GM23338 (cell line): ENCODE data around the gene MICAL1. TPM values are rescaled to one million over a fixed set of nuclear protein-coding genes. Genes with fewer than 3 reads are reported as not detected.

Source experiments
- ATAC-seq: fragments of 200-7000 bp; cut with Tn5 transposase; 3 replicates; pipeline ENCODE4 v1.9.1; 2020
- DNase-seq: peaks from one replicate; pipeline ENCODE4 v3.0.0-alpha.2; 2015; ENCODE audit warnings: low spot score
- H2AFZ ChIP-seq: fragments of 200-600 bp; sonication (generic); 2 replicates; pipeline ENCODE4 v1.8.0; 2016; ENCODE audit warnings: antibody characterized with exemption, mild to moderate bottlenecking, moderate library complexity
- H3F3A ChIP-seq: fragments of 200-600 bp; sonication (generic); replicated peaks from 2 replicates; pipeline ENCODE4 v1.8.0; 2017; ENCODE audit warnings: antibody characterized with exemption, mixed run types, low read depth
- H3K27ac ChIP-seq: fragments of 200-600 bp; sonication (generic); 2 replicates; pipeline ENCODE4 v1.6.1; 2016; ENCODE audit warnings: low read depth
- H3K27me3 ChIP-seq: fragments of 200-600 bp; sonication (generic); 2 replicates; pipeline ENCODE4 v1.8.0; 2016; ENCODE audit warnings: mild to moderate bottlenecking, mixed run types, moderate library complexity; ENCODE audit not compliant: insufficient read depth
- H3K36me3 ChIP-seq: fragments of 200-600 bp; sonication (generic); 2 replicates; pipeline ENCODE4 v1.8.0; 2016; ENCODE audit warnings: mild to moderate bottlenecking; ENCODE audit not compliant: insufficient read depth
- H3K4me1 ChIP-seq: fragments of 200-600 bp; sonication (generic); 2 replicates; pipeline ENCODE4 v1.8.0; 2016; ENCODE audit warnings: mild to moderate bottlenecking, moderate library complexity; ENCODE audit not compliant: insufficient read depth
- H3K4me2 ChIP-seq: fragments of 200-600 bp; sonication (generic); 2 replicates; pipeline ENCODE4 v1.7.1; 2017; ENCODE audit warnings: mixed run types
- H3K4me3 ChIP-seq: fragments of 200-600 bp; sonication (generic); 2 replicates; pipeline ENCODE4 v1.6.1; 2016; ENCODE audit warnings: mixed run types
- H3K79me2 ChIP-seq: fragments of 200-600 bp; sonication (generic); replicated peaks from 2 replicates; pipeline ENCODE4 v1.8.0; 2017; ENCODE audit warnings: mild to moderate bottlenecking; ENCODE audit not compliant: insufficient read depth
- H3K9me2 ChIP-seq: fragments of 200-600 bp; sonication (generic); 2 replicates; pipeline ENCODE4 v1.8.0; 2017; ENCODE audit not compliant: insufficient read depth
- H4K20me1 ChIP-seq: fragments of 200-600 bp; sonication (generic); replicated peaks from 2 replicates; pipeline ENCODE4 v1.8.0; 2017; ENCODE audit warnings: mild to moderate bottlenecking; ENCODE audit not compliant: insufficient read depth
- H3K27ac Mint-ChIP-seq: 2 replicates; pipeline ENCODE4 v1.8.0; 2020; ENCODE audit warnings: inconsistent platforms, mild to moderate bottlenecking, moderate library complexity, mixed read lengths
- H3K27me3 Mint-ChIP-seq: 3 replicates; pipeline ENCODE4 v1.8.0; 2022; ENCODE audit warnings: low read depth, mild to moderate bottlenecking, moderate library complexity, mixed read lengths, inconsistent platforms; ENCODE audit not compliant: insufficient read depth, poor library complexity
- H3K36me3 Mint-ChIP-seq: 3 replicates; pipeline ENCODE4 v1.8.0; 2021; ENCODE audit warnings: low read depth, mild to moderate bottlenecking, inconsistent platforms, moderate library complexity, mixed read lengths
- H3K4me1 Mint-ChIP-seq: 3 replicates; pipeline ENCODE4 v1.8.0; 2020; ENCODE audit warnings: mild to moderate bottlenecking, inconsistent platforms, mixed read lengths
- H3K4me3 Mint-ChIP-seq: 3 replicates; pipeline ENCODE4 v1.8.0; 2021; ENCODE audit warnings: moderate library complexity, mild to moderate bottlenecking, inconsistent platforms, mixed read lengths
- H3K9me3 Mint-ChIP-seq: 3 replicates; pipeline ENCODE4 v1.8.0; 2020; ENCODE audit warnings: moderate library complexity, mild to moderate bottlenecking, inconsistent platforms, mixed read lengths
- CREB1 ChIP-seq: fragments of 250-450 bp; sonication (Bioruptor Pico); IDR thresholded peaks from 2 replicates; pipeline ENCODE4 v1.5.0; 2020; ENCODE audit warnings: low read depth, mild to moderate bottlenecking, moderate library complexity
- EZH2 ChIP-seq: fragments of 200-600 bp; sonication (generic); IDR thresholded peaks from one replicate; pipeline ENCODE4 v1.8.0; 2017; ENCODE audit warnings: antibody characterized with exemption, mild to moderate bottlenecking, low read depth; ENCODE audit not compliant: unreplicated experiment
- JUNB ChIP-seq: IDR thresholded peaks from one replicate; pipeline ENCODE4 v1.6.1; 2016; ENCODE audit warnings: antibody characterized with exemption; ENCODE audit not compliant: unreplicated experiment
- NANOG ChIP-seq: IDR thresholded peaks from 2 replicates; pipeline ENCODE4 v1.6.1; 2016; ENCODE audit warnings: antibody characterized with exemption, borderline replicate concordance
- POLR2AphosphoS5 ChIP-seq: IDR thresholded peaks from 2 replicates; pipeline ENCODE4 v1.6.1; 2016; ENCODE audit warnings: antibody characterized with exemption, low read depth
- REST ChIP-seq: IDR thresholded peaks from one replicate; pipeline ENCODE4 v1.6.1; 2018; ENCODE audit warnings: antibody characterized with exemption; ENCODE audit not compliant: unreplicated experiment
- STAT1 ChIP-seq: IDR thresholded peaks from one replicate; pipeline ENCODE4 v1.6.1; 2016; ENCODE audit warnings: antibody characterized with exemption; ENCODE audit not compliant: unreplicated experiment
- ZNF114 ChIP-seq: fragments of 250-450 bp; sonication (Bioruptor Pico); IDR thresholded peaks from 2 replicates; pipeline ENCODE4 v1.5.0; 2020; ENCODE audit warnings: mild to moderate bottlenecking, moderate library complexity
- ZNF462 ChIP-seq: fragments of 250-450 bp; sonication (Bioruptor Pico); IDR thresholded peaks from 2 replicates; pipeline ENCODE4 v1.5.0; 2020; ENCODE audit warnings: mild to moderate bottlenecking, moderate library complexity
- polyA plus RNA-seq: library from polyadenylated mRNA; unstranded; fragments of >200 nt; fragmentation: Nextera tagmentation; extraction: Ambion mirVana; gene quantifications from 2 replicates; pipeline ENCODE4 v1.2.1, GENCODE V29; 2016
- total RNA-seq: library from RNA; depleted of rRNA; stranded (reverse); fragments of >200 nt; shearing (Covaris generic); gene quantifications from 2 replicates; pipeline ENCODE4 v1.2.3, GENCODE V29; 2014
- TF ChIP-seq, protein P1 (sequence below): IDR thresholded peaks from 2 replicates; pipeline ENCODE4 v1.6.1; 2016; ENCODE audit warnings: antibody characterized with exemption

Gene MICAL1
- total and polyA plus RNA-seq, 2 experiments from 2014 or later, result 27.8 to 77.8 TPM

GRCh38 chr6:109482905-109483734 lies 27.5 kb upstream of the MICAL1 start, which contains the start of gene ZBTB24:
ZBTB24 (minus strand) TSS chr6:109483219; CDS start chr6:109482026, 1,193 bp downstream.
- peaks cover 30% of the 10 kb centered on the region for H4K20me1 ChIP-seq
- H3K4me3 ChIP-seq, result peak within 1 kb of the TSS; percentile 75
- H3K27me3 Mint-ChIP-seq, result peaks cover 2% of the 10 kb centered on the region
- H3K27me3 ChIP-seq, result no peaks in the 10 kb centered on the region
- H2AFZ ChIP-seq, result peak within 1 kb of the TSS; percentile 86
- TF ChIP-seq STAT1 (no peak), POLR2AphosphoS5 (peak; percentile 65)
- TF ChIP-seq, protein P1, sequence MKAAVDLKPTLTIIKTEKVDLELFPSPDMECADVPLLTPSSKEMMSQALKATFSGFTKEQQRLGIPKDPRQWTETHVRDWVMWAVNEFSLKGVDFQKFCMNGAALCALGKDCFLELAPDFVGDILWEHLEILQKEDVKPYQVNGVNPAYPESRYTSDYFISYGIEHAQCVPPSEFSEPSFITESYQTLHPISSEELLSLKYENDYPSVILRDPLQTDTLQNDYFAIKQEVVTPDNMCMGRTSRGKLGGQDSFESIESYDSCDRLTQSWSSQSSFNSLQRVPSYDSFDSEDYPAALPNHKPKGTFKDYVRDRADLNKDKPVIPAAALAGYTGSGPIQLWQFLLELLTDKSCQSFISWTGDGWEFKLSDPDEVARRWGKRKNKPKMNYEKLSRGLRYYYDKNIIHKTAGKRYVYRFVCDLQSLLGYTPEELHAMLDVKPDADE, result peak; percentile 24; the same call in 1 of the 2 replicates
- H3K9me2 ChIP-seq, result no peaks in the 10 kb centered on the region
- no peaks in the 10 kb centered on the region for H3K9me3 Mint-ChIP-seq
- DNase-seq (peak; percentile 94), ATAC-seq (peak; percentile 88)
- peak within 1 kb of the TSS; percentile 95 for H3K27ac Mint-ChIP-seq
- H3K4me1 ChIP-seq, result peaks cover 43% of the 10 kb centered on the region
- peaks cover 39% of the 10 kb centered on the region for H3K36me3 Mint-ChIP-seq
- no peaks in the 10 kb centered on the region for H3F3A ChIP-seq
- H3K36me3 ChIP-seq, result peaks cover 23% of the 10 kb centered on the region; the same call in 1 of the 2 replicates
- H3K79me2 ChIP-seq, result peaks cover 47% of the 10 kb centered on the region
- peak within 1 kb of the TSS; percentile 85 for H3K4me2 ChIP-seq
- peaks cover 49% of the 10 kb centered on the region for H3K4me1 Mint-ChIP-seq
- H3K27ac ChIP-seq, result peak within 1 kb of the TSS; percentile 60; the same call in 1 of the 2 replicates
- H3K4me3 Mint-ChIP-seq, result peak within 1 kb of the TSS; percentile 98

DNA sequence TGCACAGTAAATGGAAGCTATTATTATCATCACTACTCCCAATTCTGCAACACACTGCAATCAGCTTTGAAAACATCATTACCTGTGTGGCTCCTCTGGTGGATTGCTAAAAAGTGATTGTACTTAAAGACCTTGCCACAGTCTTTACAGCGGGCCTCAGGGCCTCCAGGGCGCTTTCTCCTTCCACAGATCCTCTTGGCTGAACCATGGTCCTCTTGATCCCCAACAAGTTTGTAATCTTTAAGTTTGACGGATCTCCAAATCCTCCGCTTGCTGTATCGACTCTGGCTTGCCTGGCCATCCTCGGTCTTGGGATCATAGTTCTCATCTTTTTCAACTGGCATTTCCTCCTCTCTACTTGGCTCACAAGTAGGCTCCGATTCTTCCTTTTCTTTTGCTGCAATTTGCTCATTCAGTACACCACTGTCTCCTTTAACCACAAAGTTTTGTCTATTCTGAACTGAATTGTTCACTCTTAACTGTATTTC lies 25.5 kb upstream of the MICAL1 start:
- H3K79me2 ChIP-seq, result peaks cover 68% of the 10 kb centered on the region
- DNase-seq, result no peak
- H3K4me1 ChIP-seq, result peaks cover 51% of the 10 kb centered on the region
- peaks cover 26% of the 10 kb centered on the region; the same call in 1 of the 2 replicates for H3K36me3 ChIP-seq
- Mint-ChIP-seq H3K4me1 (peaks cover 54% of the 10 kb centered on the region), H3K9me3 (no peaks in the 10 kb centered on the region), H3K27me3 (peaks cover 3% of the 10 kb centered on the region), H3K36me3 (peaks cover 50% of the 10 kb centered on the region), H3K27ac (0 out of 2 replicates have a peak overlapping the region, but pooled peaks have one; percentile 2), H3K4me3 (peak overlapping the region; percentile 98)
- H2AFZ ChIP-seq, result no peak overlapping the region
- H3K4me3 ChIP-seq, result peak overlapping the region; percentile 75
- H3K9me2 ChIP-seq, result no peaks in the 10 kb centered on the region
- peak overlapping the region; percentile 81 for H3K4me2 ChIP-seq
- no peak for ATAC-seq
- H4K20me1 ChIP-seq, result peaks cover 43% of the 10 kb centered on the region
- no peaks in the 10 kb centered on the region for H3F3A ChIP-seq
- H3K27me3 ChIP-seq, result no peaks in the 10 kb centered on the region
- no peak overlapping the region for H3K27ac ChIP-seq
- TF ChIP-seq CREB1 (no peak), NANOG (no peak), JUNB (no peak), ZNF462 (CRISPR knock-in tag) (no peak), EZH2 (no peak), ZNF114 (CRISPR knock-in tag) (no peak), REST (no peak)
